K562 (cell line): Measurements from ENCODE around the gene TESK2. TPM values are rescaled to one million over a fixed set of nuclear protein-coding genes. Genes with fewer than 3 reads are reported as not detected.

Experiments used
- BRCA1 ChIP-seq, 2 experiments: fragments of 450-650 bp in 1 of 2; sonication (generic) in 1 of 2; formaldehyde crosslinking in 1 of 2; IDR thresholded peaks; 2 replicates each; pipeline versions ENCODE4 v1.5.0 to v1.6.1; 2017 to 2020; ENCODE audit warnings: mild to moderate bottlenecking in 1 of 2, missing genetic modification reagents in 1 of 2
- CHCHD3 ChIP-seq: fragments of 250-450 bp; sonication (Bioruptor Pico); IDR thresholded peaks from 2 replicates; pipeline ENCODE4 v2.1.2; 2022; ENCODE audit warnings: mild to moderate bottlenecking
- GABPB1 ChIP-seq: sonication (generic); formaldehyde crosslinking; IDR thresholded peaks from 2 replicates; pipeline ENCODE4 v1.8.0; 2022; ENCODE audit warnings: mild to moderate bottlenecking, missing genetic modification reagents
- HNRNPUL1 ChIP-seq: fragments of 200-400 bp; formaldehyde crosslinking; IDR thresholded peaks from 2 replicates; pipeline ENCODE4 v1.6.1; 2017; ENCODE audit warnings: low read length
- ILK ChIP-seq: fragments of 450-650 bp; IDR thresholded peaks from 2 replicates; pipeline ENCODE4 v1.6.1; 2016; ENCODE audit warnings: missing genetic modification characterization, low read depth, mild to moderate bottlenecking, missing compliant biosample characterization, moderate library complexity, borderline replicate concordance
- IRF1 ChIP-seq: sonication (generic); formaldehyde crosslinking; IDR thresholded peaks from 2 replicates; pipeline ENCODE4 v1.8.0; 2022; ENCODE audit warnings: missing genetic modification reagents, mild to moderate bottlenecking, borderline replicate concordance
- KAT7 ChIP-seq: sonication (generic); formaldehyde crosslinking; IDR thresholded peaks from 2 replicates; pipeline ENCODE4 v1.8.0; 2022; ENCODE audit warnings: missing genetic modification reagents, mild to moderate bottlenecking, borderline replicate concordance
- KHSRP ChIP-seq: fragments of 450-650 bp; IDR thresholded peaks from 2 replicates; pipeline ENCODE4 v1.6.1; 2017
- MECOM ChIP-seq: fragments of 250-450 bp; sonication (Bioruptor Pico); IDR thresholded peaks from 2 replicates; pipeline ENCODE4 v1.8.0; 2022; ENCODE audit warnings: inconsistent platforms
- MYNN ChIP-seq, 2 experiments: sonication (generic); formaldehyde crosslinking in 1 of 2; IDR thresholded peaks; 2 replicates each; pipeline versions ENCODE4 v1.5.0 to v1.6.1; 2016 to 2020; ENCODE audit warnings: antibody characterized with exemption in 1 of 2, missing genetic modification reagents in 1 of 2
- NFE2 ChIP-seq: IDR thresholded peaks from 2 replicates; pipeline ENCODE4 v1.6.1; 2014; ENCODE audit warnings: antibody characterized with exemption, low read depth
- NFYB ChIP-seq: IDR thresholded peaks from 2 replicates; pipeline ENCODE4 v1.6.1; 2011; ENCODE audit warnings: mild to moderate bottlenecking, moderate library complexity; ENCODE audit not compliant: insufficient read length; ENCODE audit errors: extremely low read depth
- PKNOX1 ChIP-seq: fragments of 450-650 bp; IDR thresholded peaks from 2 replicates; pipeline ENCODE4 v1.6.1; 2016
- POLR2A ChIP-seq: fragments of 450-650 bp; conservative IDR thresholded peaks from 2 replicates; pipeline ENCODE4 v1.6.1; 2016
- PRMT5 ChIP-seq: sonication (generic); formaldehyde crosslinking; IDR thresholded peaks from 2 replicates; pipeline ENCODE4 v1.5.0; 2020; ENCODE audit warnings: missing genetic modification reagents
- RBFOX2 ChIP-seq: fragments of 200-400 bp; formaldehyde crosslinking; IDR thresholded peaks from 2 replicates; pipeline ENCODE4 v1.6.1; 2017; ENCODE audit warnings: low read depth, mild to moderate bottlenecking, low read length, moderate library complexity
- TAF1 ChIP-seq: IDR thresholded peaks from 2 replicates; pipeline ENCODE4 v1.6.1; 2011; ENCODE audit warnings: mild to moderate bottlenecking, low read length, moderate library complexity; ENCODE audit not compliant: insufficient read depth, control insufficient read depth, severe bottlenecking; ENCODE audit errors: extremely low read depth
- TBP ChIP-seq: optimal IDR thresholded peaks from 2 replicates; pipeline ENCODE3; 2011; ENCODE audit warnings: low read depth, low read length, improper control_type of control experiment
- TCF7L2 ChIP-seq: fragments of 150-350 bp; IDR thresholded peaks from 2 replicates; pipeline ENCODE4 v1.6.1; 2016; ENCODE audit warnings: low read depth, mild to moderate bottlenecking, low read length, moderate library complexity
- ZKSCAN3 ChIP-seq: fragments of 250-450 bp; sonication (Bioruptor Pico); IDR thresholded peaks from 2 replicates; pipeline ENCODE4 v1.4.0; 2020
- ZNF12 ChIP-seq: sonication (generic); formaldehyde crosslinking; IDR thresholded peaks from 2 replicates; pipeline ENCODE4 v1.4.0; 2020; ENCODE audit warnings: mild to moderate bottlenecking, missing genetic modification reagents
- ZNF121 ChIP-seq: sonication (generic); formaldehyde crosslinking; conservative IDR thresholded peaks from 2 replicates; pipeline ENCODE4 v1.8.0; 2022; ENCODE audit warnings: missing genetic modification reagents
- ZNF511 ChIP-seq: sonication (generic); formaldehyde crosslinking; IDR thresholded peaks from 2 replicates; pipeline ENCODE4 v1.8.0; 2022; ENCODE audit warnings: mild to moderate bottlenecking, missing genetic modification reagents
- ZNF518B ChIP-seq: fragments of 250-450 bp; sonication (Bioruptor Pico); IDR thresholded peaks from 2 replicates; pipeline ENCODE4 v1.5.0; 2021; ENCODE audit warnings: mild to moderate bottlenecking, moderate library complexity
- ZNF780A ChIP-seq: fragments of 250-450 bp; sonication (Bioruptor Pico); IDR thresholded peaks from 2 replicates; pipeline ENCODE4 v1.5.0; 2021; ENCODE audit warnings: mild to moderate bottlenecking
- polyA plus RNA-seq, 8 experiments: library from polyadenylated mRNA; depleted of rRNA in 4 of 8; stranded (reverse) in 5 of 8; unstranded in 3 of 8; fragments of >200 nt; fragmentation: Nextera tagmentation in 2 of 8; fragmentation: Illumina TruSeq in 1 of 8; extraction: Ambion mirVana in 2 of 8; extraction: Trizol in 1 of 8; gene quantifications; 2 replicates each; pipeline versions ENCODE4 v1.2.1 to v1.2.3, GENCODE V29; 2011 to 2014; ENCODE audit warnings: inconsistent platforms in 1 of 8, missing spikeins in 1 of 8
- total RNA-seq, 7 experiments: library from RNA; depleted of rRNA in 6 of 7; stranded (reverse); fragments of >200 nt in 6 of 7; fragmentation: Illumina TruSeq in 2 of 7; extraction: Trizol in 2 of 7; gene quantifications; 2 replicates each; pipeline versions ENCODE4 v1.2.1 to v1.2.3, GENCODE V29; 2011 to 2021; ENCODE audit warnings: low replicate concordance in 1 of 7

TESK2 gene
- total and polyA plus RNA-seq, 9 of the 15 experiments (the other 6 are each of a cell fraction or from before 2014, with no cell fraction given): 1.6 to 5.3 (median 3.7) TPM

- TF ChIP-seq KAT7 (no peak), KHSRP (no peak), ZNF121 (CRISPR knock-in tag) (no peak), ZNF518B (CRISPR knock-in tag) (no peak), MECOM (CRISPR knock-in tag) (no peak), GABPB1 (CRISPR knock-in tag) (no peak), CHCHD3 (no peak), BRCA1 (IDR thresholded peaks at IDR 0.05) (no peak), BRCA1 (CRISPR knock-in tag; IDR thresholded peaks at IDR 0.05) (no peak), NFE2 (no peak), HNRNPUL1 (no peak), PRMT5 (CRISPR knock-in tag) (no peak), TBP (no peak), MYNN (IDR thresholded peaks at IDR 0.05) (no peak), MYNN (CRISPR knock-in tag; IDR thresholded peaks at IDR 0.05) (no peak), TCF7L2 (no peak), POLR2A (no peak), ZNF780A (CRISPR knock-in tag) (no peak), TAF1 (no peak), ZKSCAN3 (CRISPR knock-in tag) (no peak), PKNOX1 (no peak), ILK (tag) (no peak), NFYB (no peak), IRF1 (no peak), ZNF12 (CRISPR knock-in tag) (no peak), RBFOX2 (no peak), ZNF511 (CRISPR knock-in tag) (no peak)
These were observed 80.0 kb downstream of the TESK2 start (continued) for GRCh38 chr1:45410850-45411509.
